CD4-positive, alpha-beta T cell treated with Interleukin-10 for 1 hour (primary cell): ENCODE measurements around the gene CFAP141.
A peak's percentile ranks its signal among the peaks of the same experiment; 100 is the strongest.
"Not testable (repeated sequence)": the region's sequence is repeated elsewhere in the genome, so short reads cannot be mapped to it uniquely, and the experiment has no call there.

Experiments used
- DNase-seq: peaks from one replicate; pipeline ENCODE4 v3.0.0-alpha.2; 2020

Gene CFAP141

DNA sequence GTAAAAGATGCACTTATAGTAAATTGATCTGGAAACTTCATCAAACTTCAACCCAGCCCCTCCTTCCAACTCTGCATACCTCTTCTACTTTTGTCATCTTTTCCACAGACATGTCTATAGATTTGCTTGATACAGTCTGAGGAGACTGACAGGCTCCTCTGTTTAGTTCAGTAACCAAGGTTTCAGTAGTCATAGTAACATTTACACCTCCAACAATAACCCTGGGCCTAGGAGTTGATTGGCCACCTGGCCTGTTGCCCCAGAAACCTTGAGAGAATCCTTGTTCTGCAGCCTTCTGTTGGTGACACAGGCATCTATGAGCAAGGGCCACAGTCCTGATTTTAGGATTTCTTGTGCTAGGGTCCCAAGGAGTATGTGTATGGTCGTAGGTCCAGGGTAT is at the start of gene CFAP141:
CFAP141 (minus strand) TSS at position 138 of the 400 bp plus-strand sequence; CDS start at position 112, 26 bp downstream.
- no peak for DNase-seq

DNA sequence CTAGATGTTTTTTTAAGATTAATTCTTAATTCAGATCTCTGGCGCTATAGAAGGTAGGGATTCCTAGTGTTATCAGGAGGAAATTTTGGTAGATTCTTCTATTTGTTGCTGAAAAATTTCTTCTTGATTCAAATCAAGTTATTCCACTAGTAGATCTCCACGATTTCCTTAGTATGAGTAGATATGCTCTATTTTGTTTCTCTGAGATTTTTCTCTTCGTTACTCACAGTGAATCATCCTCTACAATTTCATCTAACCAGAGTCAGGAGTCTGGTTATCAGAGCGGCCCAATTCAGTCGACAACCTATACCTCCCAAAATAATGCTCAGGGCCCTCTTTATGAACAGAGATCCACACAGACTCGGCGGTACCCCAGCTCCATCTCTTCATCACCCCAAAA is 47.5 kb upstream of the CFAP141 start:
- DNase-seq: no peak

DNA sequence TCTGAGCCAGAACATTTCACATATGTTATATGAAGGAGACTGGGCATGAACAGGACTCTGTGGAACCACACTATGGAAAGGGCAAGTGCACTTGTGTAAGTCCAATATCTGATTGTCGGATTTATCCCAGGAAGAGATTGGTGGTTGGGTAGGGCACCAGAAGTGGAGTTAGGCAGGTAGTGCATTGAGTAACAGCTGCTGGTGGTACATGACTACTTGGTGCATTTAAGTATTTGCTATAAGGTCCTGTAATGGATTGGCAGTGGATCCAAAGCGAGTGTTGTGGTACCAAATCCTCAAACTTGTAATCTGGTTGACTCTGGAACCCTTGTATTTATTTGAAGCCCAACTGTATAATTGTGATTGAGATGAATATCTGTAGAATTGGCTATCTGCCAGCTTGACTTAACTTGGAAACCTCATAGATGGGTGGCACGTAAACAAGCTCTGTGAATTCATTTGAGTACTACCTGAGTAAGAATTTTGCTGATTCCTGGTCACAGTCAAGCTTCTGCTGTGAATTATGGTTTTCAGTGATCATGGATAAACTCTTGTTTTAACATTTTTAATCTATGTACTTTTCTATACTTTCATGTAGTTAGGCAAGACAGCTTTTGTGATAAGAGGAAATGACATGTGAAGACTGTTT is 35.7 kb upstream of the CFAP141 start:
- DNase-seq: peak; percentile 20

DNA sequence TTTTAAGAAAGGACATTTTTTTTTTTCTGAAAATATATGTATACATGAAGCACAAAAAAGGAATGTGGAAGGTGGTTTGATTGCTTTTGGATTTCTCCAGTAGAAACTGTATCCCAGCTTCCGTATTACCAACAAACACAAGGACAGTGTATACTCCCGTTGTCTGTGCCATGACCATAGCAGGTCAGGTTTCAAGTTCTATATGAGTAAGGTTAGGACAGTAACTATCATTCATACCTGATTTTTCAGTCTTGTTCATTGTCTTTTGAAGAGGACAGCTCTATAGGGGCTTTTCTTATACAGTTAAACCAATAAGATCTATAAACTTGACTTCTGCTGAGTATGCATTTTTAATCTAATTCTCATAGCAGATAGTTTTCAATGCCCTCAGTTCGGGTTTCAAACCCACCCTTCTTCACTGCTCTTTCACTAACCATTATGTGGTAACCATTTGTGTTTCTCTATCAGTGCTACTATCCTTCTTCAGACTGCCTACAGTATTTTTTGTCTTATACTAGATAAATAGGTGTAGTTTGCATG is 34.2 kb upstream of the CFAP141 start:
- no peak for DNase-seq

DNA sequence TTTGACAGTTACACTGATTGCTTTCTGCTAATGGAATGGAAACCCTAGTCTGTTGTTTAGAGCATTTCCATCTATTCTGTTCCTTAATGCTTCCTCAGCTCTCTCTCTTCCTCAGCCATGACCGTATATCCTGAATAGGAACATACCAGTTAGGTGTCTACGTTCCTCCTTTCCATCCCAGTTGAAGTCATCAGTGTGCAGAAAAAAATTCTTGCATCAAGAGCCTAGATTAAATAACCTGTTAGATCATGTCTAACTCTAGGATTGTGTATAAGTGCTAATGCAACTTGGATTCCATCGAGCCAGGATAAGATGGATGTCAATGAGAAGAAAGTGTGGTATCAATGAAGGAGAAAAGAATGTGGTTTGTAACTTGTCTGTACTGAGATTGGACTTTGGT is 33.4 kb upstream of the CFAP141 start:
- DNase-seq: no peak

DNA sequence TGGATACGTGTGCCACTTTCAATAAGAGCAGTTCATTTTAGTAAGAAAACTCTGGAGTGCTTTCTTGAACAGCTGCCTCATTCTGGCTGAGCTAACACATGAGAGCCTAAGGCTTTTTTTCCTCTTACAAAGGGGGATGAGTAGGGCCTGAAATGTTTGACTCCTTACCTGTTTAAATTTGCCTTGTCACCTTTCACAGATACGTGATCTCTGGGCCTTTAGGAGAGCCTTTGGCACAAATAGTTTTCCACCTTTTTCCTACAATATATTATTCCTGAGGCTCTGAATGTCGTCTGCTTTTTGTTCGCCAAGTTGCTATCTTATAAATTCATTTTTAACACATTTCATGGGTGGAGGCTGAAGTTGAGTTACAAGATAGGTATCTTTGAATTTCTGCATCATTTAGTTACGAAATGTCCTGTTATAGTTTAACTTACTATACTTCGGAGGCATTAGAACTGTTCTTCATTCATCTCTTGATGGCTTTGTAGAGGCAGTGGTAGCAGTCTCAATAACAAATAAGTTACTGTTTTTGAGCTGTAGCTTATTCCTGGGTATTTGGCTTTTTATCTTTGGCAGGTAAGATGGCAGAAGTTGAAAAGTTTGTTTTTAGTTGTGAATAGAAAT is 31.9 kb upstream of the CFAP141 start:
- no peak for DNase-seq

DNA sequence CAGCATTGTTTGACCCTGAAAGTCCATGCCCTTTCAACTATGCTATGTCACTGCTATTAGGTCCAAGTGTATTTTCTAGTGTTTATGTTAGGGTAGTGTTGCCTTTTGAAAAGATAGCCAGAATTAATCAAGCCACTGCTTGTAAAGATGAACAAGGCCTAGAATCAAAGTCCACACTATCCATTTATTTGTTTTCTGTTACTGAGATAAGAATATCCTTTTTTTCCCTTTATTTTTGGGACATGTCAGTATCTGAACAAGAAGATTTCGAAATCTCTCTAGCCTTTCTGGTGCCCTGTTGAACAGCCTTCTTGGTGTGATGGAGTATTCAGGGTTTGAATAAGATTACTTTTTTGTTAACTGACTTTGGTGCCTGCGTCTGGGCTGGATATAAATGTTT is 31.3 kb upstream of the CFAP141 start:
- DNase-seq: no peak

DNA sequence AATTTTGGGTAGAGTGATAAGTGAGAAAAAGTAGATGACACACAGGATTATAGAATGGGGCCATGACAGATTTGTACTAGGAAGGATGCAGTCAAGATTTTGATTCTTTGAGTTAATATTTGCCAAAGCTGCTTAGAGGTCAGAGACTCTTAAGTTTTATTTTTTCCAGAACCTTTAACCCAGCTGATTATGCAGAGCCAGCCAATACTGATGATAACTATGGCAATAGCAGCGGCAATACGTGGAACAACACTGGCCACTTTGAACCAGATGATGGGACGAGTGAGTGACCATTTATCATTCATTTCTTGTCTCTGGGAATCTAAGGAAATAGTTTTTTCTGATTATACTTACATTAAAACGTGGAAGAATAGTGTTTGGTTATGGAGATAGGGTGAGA is 30.7 kb upstream of the CFAP141 start:
- DNase-seq: no peak

DNA sequence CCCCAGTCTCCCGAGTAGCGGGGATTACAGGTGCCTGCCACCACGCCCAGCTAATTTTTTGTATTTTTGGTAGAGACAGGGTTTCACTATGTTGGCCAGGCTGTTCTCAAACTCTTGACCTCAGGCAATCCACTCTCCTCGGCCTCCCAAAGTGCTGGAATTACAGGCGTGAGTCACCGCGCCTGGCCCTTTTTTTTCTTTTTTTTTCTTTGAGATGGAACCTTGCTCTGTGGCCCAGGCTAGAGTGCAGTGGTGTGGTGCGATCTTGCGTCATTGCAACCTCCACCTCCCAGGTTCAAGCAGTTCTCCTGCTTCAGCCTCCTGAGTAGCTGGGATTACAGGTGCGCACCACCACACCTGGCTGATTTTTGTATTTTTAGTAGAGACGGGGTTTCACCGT is 27.0 kb upstream of the CFAP141 start:
- DNase-seq: not testable (repeated sequence)

DNA sequence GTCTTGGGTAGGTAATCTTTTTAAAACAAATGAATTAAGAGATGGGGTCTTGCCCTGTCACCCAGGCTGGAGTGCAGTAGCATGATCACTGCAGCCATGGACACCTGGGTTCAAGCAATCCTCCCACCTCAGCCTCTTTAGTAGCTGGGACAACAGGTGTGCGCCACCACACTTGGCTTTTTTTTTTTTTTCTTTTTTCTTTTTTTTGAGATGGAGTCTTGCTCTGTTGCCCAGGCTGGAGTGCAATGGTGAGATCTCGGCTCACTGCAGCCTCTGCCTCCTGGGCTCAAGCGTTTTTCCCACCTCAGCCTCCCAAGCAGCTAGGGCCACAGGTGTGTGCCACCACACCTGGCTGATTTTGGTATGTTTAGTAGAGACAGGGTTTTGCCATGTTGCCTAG is 25.0 kb upstream of the CFAP141 start:
- not testable (repeated sequence) for DNase-seq

DNA sequence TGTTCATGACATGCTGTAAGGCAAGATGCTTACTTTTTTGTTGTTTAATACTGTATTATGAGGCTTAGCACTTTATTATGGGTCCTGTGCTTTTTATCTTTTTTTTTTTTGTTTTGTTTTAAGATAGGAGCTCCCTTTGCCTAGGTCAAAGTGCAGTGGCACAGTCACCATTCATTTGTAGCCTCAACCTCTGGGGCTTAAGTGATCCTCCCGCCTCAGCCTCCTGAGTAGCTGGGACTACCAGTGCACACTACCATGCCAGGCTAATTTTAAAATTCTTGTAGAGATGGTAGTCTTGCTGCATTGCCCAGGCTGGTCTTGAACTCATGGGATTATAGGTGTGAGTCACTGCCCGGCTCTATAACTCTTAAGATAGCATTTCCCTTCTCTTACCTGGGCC is 19.2 kb upstream of the CFAP141 start:
- no peak for DNase-seq

DNA sequence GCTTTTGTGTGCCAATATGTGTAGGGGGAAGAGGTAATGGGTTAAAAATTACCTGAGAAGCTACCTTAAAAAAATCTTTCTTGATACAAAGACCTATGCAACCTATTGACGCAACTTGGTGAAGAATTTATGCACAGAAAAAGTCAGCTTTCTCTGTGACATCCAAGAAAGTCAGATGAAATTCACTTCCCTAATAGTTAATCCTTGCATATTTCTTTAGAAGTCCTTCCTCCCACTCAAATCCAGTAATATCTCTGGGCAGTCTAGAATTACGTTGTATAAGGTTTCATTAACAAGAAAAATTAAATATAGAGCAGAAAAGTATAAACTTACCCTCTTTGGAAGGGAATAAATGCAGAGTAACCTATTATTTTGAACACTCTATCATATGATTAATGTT is 17.5 kb upstream of the CFAP141 start:
- no peak for DNase-seq

DNA sequence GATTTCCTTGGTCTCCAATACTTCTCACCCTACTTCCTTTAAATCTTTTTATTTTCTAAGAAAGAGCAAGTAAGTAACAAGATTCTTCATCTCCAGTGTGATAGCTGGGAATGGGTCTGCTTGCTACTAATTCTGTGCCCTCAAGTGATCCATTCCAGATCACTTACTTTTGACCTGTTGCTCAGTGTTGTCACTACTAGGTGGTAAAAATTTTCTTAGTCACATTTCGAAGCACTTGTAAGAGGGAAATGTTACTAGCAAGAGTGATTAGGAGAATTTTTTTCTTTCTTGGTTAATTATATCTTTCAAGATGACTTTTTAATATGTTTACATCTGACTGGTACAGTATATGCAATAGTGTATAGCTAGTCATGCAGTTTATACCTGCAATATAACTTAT is 16.8 kb upstream of the CFAP141 start:
- no peak for DNase-seq

DNA sequence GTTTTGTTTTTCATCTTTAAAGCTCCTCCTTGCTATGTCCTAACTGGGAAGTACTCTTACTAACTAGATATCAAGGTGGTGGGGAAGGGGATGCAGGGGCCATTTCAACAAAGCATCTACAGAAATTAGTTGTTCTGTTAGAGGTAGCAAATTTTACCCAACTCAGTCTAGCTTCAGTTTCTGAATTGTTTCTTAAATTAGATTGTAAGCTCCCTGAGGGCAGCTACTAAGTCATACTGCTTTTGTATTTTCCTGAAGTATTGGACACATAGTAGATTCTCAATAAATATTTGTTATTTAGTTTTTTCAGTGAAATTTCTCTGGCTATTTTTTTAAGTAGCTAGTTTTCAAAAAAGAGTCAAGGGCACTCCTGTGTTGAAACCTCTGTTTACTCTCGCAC is 16.4 kb upstream of the CFAP141 start:
- DNase-seq: no peak

DNA sequence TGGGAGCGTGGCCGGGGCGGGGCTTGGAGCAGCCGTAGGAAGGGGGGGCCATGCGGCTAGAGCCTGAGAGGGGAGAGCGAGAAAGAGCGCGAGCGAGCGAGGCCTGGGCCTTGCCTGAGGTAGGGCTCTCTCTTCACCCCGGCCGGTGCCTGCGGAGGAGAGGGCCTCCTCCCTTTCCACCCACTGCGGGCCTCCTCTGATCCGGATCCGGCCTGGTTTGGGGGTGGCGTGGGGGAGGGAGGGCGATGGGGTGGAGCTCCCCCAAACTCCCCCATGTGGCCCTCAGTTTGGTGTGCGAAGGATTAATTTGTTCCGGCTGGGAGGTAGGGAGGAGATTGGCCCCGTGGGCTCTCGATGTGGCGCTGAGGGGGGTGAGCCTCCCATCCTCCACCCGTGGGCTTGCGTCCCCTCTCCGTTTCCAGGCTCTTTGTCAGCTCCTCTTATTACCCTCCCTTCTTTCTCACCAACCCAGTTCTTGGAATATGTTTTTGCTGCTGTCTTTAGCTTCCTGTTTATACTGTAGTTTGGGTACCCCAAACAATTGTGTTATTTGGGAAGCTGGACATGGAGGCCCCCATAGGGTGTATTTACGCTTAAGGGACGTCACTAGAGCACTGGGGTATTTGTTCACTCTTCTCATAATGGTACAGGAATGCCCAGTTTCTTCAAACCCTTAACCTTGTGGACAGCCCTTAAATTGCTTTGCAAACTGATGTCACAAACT is 15.3 kb upstream of the CFAP141 start:
- DNase-seq: peak; percentile 80

DNA sequence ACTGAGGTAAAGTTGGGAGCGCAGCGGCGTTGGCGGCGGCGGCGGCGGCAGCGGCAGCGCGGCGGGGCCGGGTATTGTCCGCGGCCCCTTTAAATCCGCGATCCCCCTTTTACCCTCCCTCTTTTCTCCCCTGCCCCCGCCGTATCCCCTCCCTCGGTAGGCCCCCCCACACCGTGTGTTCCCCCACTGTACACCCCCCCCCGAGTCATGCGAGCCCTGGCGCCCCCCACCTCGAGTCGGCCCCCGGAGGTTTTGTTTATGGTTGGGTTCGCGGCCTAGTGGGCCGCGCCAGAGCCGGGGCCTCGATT is 14.8 kb upstream of the CFAP141 start:
- no peak for DNase-seq

DNA sequence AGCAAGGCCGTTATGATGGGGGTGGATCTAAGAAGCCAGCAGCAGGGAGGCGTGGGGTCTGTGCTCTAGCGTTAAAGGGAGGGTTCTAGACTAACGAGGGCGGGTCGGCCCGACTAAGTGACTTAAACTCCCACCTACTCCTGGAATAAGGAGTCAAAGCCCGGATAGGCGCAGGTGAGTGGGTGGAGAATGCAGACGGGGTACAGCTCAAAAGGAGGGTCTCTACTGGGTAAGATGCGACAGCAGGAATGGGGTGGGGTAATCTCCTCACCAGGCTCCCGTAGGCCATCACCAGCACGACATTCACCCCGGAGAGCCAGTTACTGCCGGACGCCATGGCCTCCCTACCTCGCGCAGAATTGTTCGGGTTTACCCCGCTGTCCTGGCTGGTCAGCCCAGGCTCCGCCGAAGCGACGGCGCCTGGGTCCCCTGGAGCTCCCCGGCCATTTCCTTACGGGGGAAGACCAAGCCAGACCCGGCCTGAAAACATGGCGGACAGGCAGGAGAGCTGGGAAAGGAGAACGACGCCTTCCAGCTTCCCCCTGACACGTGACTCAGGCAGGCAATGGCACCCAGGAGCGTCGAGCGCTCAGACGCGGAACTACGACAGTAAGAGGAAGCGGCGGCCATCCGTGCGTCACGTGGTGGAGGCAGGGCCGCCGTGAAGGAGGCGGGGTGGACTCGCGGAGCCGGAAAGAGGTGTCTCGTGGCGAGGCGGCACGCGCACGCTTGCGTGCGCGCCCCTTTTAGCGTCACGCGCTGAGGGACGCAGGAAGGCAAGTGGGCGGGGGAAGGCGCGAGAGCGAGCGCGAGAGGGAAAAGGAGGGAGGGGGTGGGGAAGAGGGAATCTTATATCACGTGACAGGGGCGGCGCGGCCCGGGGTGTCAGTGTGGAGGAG is 14.2 kb upstream of the CFAP141 start, which contains the start of gene UBAP2L:
UBAP2L (plus strand) TSS at position 885 of the 899 bp plus-strand sequence. CDS start 4,169 bp downstream, outside the sequence.
- DNase-seq: peak; percentile 99

DNA sequence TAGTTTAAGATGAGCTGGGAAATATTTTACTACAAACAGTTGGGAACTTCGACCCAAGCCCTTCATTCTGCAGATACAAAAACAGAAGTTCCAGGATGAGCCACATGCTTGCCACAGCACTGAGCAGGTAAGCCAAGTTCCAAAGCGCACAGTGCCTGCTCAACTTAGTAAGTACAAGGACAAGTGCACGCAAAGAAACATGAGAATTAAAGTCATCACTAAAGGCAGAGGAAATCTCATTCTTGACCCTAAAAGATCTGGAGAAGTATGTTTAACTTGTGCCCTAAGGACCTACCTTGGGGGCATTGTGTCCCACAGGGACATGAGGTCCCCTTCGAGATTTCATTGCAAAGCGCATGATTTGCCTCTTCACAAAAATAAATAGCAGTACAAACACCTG is 13.4 kb upstream of the CFAP141 start:
- DNase-seq: no peak

DNA sequence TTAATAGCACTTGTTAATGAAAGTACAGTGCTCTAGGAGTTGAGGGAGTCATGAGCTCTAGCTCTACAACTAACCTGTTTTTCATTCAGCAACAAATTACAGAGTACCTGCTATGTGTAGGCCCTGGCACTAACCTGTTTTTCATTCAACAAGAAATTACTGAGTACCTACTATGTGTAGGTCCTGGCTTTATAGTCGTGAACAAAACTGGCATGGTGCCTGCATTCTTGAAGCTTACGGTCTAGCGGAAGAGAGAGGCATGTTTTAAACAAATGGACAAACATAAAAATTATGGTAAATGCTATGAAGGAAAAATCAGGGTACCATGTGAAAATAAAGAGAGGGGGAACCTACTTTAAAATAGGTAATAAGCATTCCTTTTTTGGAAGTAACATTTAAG is 12.4 kb upstream of the CFAP141 start:
- DNase-seq: no peak

DNA sequence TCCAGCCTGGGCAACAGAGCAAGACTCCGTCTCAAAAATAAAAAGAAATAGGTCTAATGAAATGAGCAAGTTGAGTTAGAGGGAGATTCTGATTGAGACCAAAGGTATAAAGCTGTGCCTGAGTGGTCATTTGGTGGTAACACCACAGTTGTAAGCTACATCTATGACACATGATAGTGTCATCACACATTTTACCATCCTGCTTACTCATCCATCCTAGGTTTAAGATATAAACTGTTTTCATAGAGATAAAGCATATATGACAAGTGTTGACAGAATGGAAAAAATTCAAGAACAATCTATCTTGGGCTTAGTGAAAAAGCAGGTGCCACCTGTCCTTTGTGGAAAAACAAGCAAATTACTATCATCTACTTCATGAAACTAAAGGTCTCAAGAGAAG is 7.1 kb upstream of the CFAP141 start:
- DNase-seq: no peak

DNA sequence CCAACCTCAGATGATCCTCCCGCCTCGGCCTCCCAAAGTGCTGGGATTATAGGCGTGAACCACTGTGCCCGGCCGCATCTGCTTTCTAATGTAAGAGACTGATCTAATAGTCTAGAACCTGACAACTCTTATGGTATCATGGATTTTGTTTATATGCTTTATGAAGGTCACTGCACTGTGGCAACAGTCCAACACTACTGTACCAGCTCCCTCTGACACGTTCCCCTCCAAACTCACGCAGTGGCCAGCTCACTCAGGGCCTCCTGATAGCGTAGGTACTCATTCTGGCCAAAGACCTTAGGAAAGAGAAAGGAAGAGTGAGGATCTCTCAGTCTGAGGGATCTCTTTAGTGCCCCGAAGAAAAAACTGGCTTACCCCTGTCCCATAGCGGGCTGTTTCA is 6.0 kb upstream of the CFAP141 start:
- no peak for DNase-seq

DNA sequence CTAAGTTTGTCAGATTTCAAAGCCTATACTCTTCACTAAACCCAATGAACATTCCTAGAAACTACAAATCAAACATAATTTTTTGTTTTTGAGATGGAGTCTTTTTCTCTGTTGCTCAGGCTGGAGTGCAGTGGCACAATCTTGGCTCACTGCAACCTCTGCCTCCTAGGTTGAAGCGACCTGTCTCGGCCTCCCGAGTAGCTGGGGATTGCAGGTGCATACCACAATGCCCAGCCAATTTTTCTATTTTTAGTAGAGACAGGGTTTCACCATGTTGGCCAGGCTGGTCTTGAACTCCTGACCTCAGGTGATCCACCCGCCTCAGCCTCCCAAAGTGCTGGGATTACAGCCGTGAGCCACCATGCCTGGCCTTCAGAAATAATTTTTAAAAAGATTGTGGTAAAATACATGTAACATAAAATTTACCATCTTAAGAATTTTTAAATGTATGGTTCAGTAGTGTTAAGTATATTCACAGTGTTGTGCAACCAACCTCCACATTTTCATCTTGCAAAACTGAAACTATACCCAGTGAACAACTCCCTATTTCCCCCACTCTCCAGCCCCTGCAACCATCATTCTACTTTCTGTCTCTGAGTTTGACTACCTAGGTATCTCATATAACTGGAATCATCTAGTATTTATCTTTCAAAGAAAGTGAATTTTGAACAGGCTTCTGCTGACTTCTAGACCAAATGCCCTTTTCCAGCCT is 2.7 kb upstream of the CFAP141 start:
- DNase-seq: no peak
